GM20000 (cell line): ENCODE data around the gene LRRC26.

ENCODE experiments used
- DNase-seq: peaks from one replicate; pipeline ENCODE4 v3.0.0; 2012; ENCODE audit warnings: low spot score
- TF ChIP-seq, protein P1 (sequence below): IDR thresholded peaks from 2 replicates; pipeline ENCODE4 v1.5.1; 2012; ENCODE audit warnings: mild to moderate bottlenecking, control low read depth; ENCODE audit errors: extremely low read depth, missing control alignments

Gene LRRC26

DNA sequence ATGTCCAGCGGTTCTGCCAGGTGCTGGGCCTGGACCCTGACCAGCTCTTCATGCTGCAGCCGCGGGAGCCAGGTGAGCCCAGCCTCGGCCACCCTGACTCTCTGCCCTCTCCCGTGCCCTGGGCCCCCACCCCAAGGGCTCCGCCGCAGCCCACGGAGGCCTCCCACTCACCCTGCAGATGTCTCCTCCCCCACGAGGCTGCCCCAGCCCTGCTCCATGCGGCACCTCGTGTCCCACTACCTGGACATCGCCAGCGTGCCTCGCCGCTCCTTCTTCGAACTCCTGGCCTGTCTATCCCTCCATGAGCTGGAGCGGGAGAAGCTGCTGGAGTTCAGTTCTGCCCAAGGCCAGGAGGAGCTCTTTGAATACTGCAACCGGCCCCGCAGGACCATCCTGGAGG is 44.8 kb upstream of the LRRC26 start:
- TF ChIP-seq, protein P1, sequence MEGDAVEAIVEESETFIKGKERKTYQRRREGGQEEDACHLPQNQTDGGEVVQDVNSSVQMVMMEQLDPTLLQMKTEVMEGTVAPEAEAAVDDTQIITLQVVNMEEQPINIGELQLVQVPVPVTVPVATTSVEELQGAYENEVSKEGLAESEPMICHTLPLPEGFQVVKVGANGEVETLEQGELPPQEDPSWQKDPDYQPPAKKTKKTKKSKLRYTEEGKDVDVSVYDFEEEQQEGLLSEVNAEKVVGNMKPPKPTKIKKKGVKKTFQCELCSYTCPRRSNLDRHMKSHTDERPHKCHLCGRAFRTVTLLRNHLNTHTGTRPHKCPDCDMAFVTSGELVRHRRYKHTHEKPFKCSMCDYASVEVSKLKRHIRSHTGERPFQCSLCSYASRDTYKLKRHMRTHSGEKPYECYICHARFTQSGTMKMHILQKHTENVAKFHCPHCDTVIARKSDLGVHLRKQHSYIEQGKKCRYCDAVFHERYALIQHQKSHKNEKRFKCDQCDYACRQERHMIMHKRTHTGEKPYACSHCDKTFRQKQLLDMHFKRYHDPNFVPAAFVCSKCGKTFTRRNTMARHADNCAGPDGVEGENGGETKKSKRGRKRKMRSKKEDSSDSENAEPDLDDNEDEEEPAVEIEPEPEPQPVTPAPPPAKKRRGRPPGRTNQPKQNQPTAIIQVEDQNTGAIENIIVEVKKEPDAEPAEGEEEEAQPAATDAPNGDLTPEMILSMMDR = no peak
- DNase-seq = no peak

DNA sequence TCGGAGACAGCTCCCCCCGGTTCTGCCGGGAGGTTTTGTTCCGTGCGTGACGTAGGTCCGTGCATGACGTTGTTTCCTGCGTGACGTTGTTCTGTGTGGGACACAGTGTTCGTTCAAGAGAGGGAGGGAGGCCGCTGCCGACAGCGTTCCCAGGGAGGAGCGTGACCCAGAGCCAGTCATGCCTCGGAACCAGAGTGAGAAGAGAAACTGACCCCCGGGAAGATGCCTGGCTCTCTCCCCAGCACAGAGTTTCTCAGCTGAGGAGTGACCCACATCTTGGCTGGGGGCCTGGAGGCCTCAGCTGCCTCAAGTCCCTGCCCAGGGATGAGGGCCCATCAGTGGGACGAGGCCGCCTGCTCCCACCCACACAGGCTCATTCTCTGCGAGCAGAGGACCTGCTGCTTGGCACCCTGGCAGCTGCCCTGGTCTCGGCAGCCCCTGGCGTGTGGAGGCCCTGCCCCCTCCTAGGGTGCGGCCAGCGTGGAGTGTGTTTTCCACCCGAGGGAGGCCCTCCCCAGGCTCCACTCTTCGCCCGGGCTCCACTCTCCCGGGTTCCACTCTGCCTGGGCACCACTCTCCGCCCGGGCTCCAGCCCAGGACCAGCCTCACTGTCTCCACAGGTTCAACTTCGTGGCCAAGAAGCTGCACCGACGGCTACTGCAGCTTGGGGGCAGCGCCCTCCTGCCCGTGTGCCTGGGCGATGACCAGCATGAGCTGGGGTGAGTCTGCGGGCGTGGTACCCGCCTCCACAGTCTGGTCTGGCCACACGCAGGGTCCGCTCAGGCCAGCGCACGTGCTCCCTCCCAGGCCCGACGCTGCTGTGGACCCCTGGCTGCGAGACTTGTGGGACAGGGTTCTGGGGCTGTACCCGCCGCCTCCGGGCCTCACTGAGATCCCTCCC is 43.6 kb upstream of the LRRC26 start:
- DNase-seq = no peak
- TF ChIP-seq, protein P1 = no peak

DNA sequence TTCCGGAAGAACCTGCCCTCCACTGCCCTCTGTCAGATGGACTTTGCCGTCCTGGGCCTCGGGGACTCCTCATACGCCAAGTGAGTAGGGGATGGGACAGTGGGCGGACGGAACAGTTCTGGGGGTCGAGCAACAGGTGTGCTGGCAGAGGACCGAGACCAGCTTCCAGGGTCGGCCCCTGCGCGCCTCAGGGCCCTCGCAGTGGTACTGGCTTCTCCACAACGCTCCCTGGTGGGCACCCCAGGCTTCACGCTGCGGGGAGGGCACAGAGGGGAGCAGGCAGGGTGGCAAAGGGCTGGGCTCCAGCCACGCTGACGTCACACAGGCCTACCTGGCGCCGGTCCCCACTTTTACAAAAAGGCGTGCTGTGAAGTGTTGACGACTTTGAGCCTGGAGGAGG is 42.7 kb upstream of the LRRC26 start:
- no peak for DNase-seq
- TF ChIP-seq, protein P1 = no peak

DNA sequence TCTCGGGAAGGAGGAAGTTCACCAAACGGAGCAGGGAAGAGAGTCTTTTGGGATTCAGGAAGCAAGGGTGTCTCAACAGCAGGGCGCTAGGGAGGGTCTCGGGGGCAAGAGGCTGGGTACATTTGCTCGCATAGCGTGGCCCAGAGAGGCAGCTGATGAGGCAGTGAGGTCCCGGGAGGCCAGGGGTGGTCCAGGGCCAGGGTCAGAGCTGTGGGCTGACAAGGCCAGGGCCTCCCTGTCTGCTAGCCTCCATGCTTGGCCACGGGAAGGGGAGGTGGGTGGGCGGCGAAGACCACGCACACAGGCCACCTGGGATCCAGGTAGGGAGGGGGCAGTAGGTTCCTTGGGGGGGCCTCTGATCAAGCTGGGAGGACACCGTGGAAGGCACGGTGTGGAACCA is 41.7 kb upstream of the LRRC26 start:
- DNase-seq = no peak
- TF ChIP-seq, protein P1 = no peak

DNA sequence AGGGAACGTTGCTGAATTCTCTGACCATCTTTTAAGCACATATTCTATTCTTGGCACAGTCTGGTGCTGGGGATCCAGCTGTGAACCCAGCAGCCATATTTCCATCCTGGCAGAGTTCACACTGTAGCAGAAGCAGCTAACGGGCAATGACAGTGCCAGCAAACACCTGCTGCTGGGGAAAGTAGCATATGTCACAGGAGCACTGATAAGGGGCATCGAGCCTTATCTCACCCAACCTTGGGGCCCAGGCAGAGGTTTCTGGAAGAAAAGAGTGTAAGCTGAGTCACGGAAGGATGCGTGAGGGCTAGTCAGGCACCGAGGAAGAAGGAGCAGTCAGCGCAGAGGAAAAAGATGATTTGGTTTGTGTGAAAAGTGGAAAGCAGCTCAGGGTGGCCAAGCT is 36.8 kb upstream of the LRRC26 start:
- DNase-seq = no peak
- TF ChIP-seq, protein P1 = no peak

DNA sequence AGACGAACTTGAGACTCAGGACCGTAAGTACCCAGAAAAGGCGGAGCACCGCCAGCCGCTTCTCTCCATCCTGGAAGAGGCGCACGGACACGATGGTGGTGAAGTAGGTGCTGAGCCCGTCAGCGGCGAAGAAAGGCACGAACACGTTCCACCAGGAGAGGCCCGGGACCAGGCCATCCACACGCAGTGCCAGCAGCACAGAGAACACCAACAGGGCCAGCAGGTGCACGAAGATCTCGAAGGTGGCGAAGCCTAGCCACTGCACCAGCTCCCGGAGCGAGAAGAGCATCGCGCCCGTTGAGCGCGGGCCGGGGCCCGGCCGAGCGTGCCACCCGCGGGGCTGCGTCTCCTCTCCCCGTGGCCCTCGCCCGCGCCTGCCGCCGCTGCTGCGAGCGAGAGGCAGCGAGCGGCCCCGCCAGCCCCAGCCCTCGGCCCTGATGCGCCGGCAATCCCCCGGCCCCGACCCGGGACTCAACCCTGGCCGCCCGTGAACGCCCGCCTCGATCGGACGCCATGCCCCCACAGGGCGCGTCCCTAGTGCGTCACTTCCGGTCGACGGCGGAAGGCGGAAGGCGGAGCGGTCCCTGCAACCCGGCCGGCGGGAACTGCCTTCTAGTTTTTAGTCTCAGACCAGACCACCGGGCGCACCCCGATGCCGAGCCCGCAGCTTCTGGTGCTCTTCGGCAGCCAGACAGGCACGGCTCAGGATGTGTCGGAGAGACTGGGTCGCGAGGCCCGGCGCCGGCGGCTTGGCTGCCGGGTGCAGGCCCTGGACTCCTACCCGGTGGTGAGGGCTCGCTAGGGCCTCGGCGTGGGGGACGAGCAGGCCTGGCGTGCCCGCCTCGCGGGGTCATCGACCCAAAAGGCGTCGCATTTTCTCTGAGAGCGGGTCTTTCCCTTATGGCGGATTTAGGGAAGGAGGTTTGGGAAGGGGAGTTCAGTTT is 35.5 kb upstream of the LRRC26 start, which contains the start of the genes NDOR1 and TMEM203:
Gene NDOR1, plus strand, starts transcription at position 575 of the 944 bp plus-strand sequence. Its CDS starts 78 bp downstream, at position 653.
Gene TMEM203, minus strand, starts transcription at position 523 of the 944 bp plus-strand sequence. Its CDS starts 234 bp downstream, at position 289.
- peak; percentile 98 for DNase-seq
- TF ChIP-seq, protein P1 = no peak
